Loucy (cell line): ENCODE measurements around the gene CLDN5.

Source experiments
- H2AFZ ChIP-seq: fragments of 200-600 bp; sonication (generic); 2 replicates; pipeline ENCODE4 v1.6.0; 2016; ENCODE audit warnings: antibody characterized with exemption, mild to moderate bottlenecking, low read length, moderate library complexity
- H3F3A ChIP-seq: fragments of 200-600 bp; 2 replicates; pipeline ENCODE4 v1.6.0; 2016; ENCODE audit warnings: antibody characterized with exemption, low read depth, mild to moderate bottlenecking
- H3K27me3 ChIP-seq: fragments of 200-600 bp; sonication (generic); 2 replicates; pipeline ENCODE4 v1.6.1; 2014; ENCODE audit warnings: low read length, mild to moderate bottlenecking; ENCODE audit not compliant: insufficient read depth, poor library complexity, severe bottlenecking
- H3K36me3 ChIP-seq: fragments of 200-600 bp; sonication (generic); 2 replicates; pipeline ENCODE4 v1.6.1; 2016; ENCODE audit warnings: low read length; ENCODE audit not compliant: insufficient read depth
- H3K4me1 ChIP-seq: fragments of 200-600 bp; sonication (generic); 2 replicates; pipeline ENCODE4 v1.5.1; 2014; ENCODE audit warnings: low read length, mild to moderate bottlenecking; ENCODE audit not compliant: insufficient read depth, poor library complexity, severe bottlenecking
- H3K4me2 ChIP-seq: fragments of 200-600 bp; sonication (generic); 2 replicates; pipeline ENCODE4 v1.6.0; 2014; ENCODE audit warnings: antibody characterized with exemption, low read length, low read depth, mild to moderate bottlenecking; ENCODE audit not compliant: poor library complexity, severe bottlenecking
- H3K4me3 ChIP-seq: fragments of 200-600 bp; sonication (generic); 2 replicates; pipeline ENCODE4 v1.5.1; 2014; ENCODE audit warnings: low read length, mild to moderate bottlenecking, mixed read lengths; ENCODE audit not compliant: poor library complexity, severe bottlenecking
- H3K79me2 ChIP-seq: fragments of 200-600 bp; sonication (generic); 2 replicates; pipeline ENCODE4 v1.6.1; 2014; ENCODE audit warnings: low read length; ENCODE audit not compliant: insufficient read depth
- H3K9ac ChIP-seq: fragments of 200-600 bp; sonication (generic); 2 replicates; pipeline ENCODE4 v1.6.0; 2014; ENCODE audit warnings: mild to moderate bottlenecking, low read depth, low read length, moderate library complexity; ENCODE audit not compliant: poor library complexity, severe bottlenecking
- H3K9me2 ChIP-seq: fragments of 200-600 bp; sonication (generic); replicated peaks from 2 replicates; pipeline ENCODE4 v1.6.1; 2016; ENCODE audit warnings: low read depth, low read length, mixed read lengths
- H3K9me3 ChIP-seq: fragments of 200-600 bp; sonication (generic); 2 replicates; pipeline ENCODE4 v1.6.1; 2014; ENCODE audit warnings: mild to moderate bottlenecking, antibody characterized with exemption, low read length, low read depth; ENCODE audit not compliant: insufficient read depth
- H4K20me1 ChIP-seq: fragments of 200-600 bp; sonication (generic); 2 replicates; pipeline ENCODE4 v1.6.0; 2014; ENCODE audit warnings: antibody characterized with exemption, low read length, mild to moderate bottlenecking; ENCODE audit not compliant: insufficient read depth, poor library complexity, severe bottlenecking
- CTCF ChIP-seq: fragments of 200-600 bp; sonication (generic); conservative IDR thresholded peaks from 2 replicates; pipeline ENCODE4 v1.5.1; 2014; ENCODE audit warnings: mild to moderate bottlenecking, antibody characterized with exemption, low read length
- EZH2phosphoT487 ChIP-seq: fragments of 200-600 bp; IDR thresholded peaks from 2 replicates; pipeline ENCODE4 v1.6.1; 2018; ENCODE audit warnings: antibody characterized with exemption, mild to moderate bottlenecking, moderate library complexity, borderline replicate concordance

Gene CLDN5

GRCh38 chr22:19518635-19519034 lies 5.6 kb downstream of the CLDN5 start:
- no peak overlapping the region for H3K9ac ChIP-seq
- peaks cover 20% of the 10 kb centered on the region; the same call in 1 of the 2 replicates for H3K36me3 ChIP-seq
- peaks cover 37% of the 10 kb centered on the region for H4K20me1 ChIP-seq

GRCh38 chr22:19517919-19518611 lies 6.1 kb downstream of the CLDN5 start:
- H3K9me3 ChIP-seq = no peaks in the 10 kb centered on the region
- no peak overlapping the region for H2AFZ ChIP-seq
- peaks cover 20% of the 10 kb centered on the region; the same call in 1 of the 2 replicates for H3K36me3 ChIP-seq
- TF ChIP-seq CTCF (no peak), EZH2phosphoT487 (no peak)
- no peak overlapping the region for H3K9ac ChIP-seq
- H4K20me1 ChIP-seq = peaks cover 31% of the 10 kb centered on the region
- H3K4me1 ChIP-seq = peaks cover 31% of the 10 kb centered on the region
- H3K27me3 ChIP-seq = peaks cover 7% of the 10 kb centered on the region
- H3K4me3 ChIP-seq = no peak overlapping the region
- H3F3A ChIP-seq = 0 out of 2 replicates have a peak, but pooled peaks cover 8% of the 10 kb centered on the region
- no peak overlapping the region for H3K4me2 ChIP-seq
- H3K79me2 ChIP-seq = peaks cover 38% of the 10 kb centered on the region
- no peaks in the 10 kb centered on the region for H3K9me2 ChIP-seq

More at GRCh38 chr22:19518635-19519034, 5.6 kb downstream of the CLDN5 start:
- Histone ChIP-seq H3K4me3 (no peak overlapping the region), H3F3A (0 out of 2 replicates have a peak, but pooled peaks cover 8% of the 10 kb centered on the region), H3K4me1 (peaks cover 28% of the 10 kb centered on the region), H3K27me3 (peaks cover 13% of the 10 kb centered on the region), H3K9me3 (no peaks in the 10 kb centered on the region), H2AFZ (no peak overlapping the region), H3K9me2 (no peaks in the 10 kb centered on the region), H3K79me2 (peaks cover 43% of the 10 kb centered on the region), H3K4me2 (no peak overlapping the region)
- no peak for TF ChIP-seq CTCF
- TF ChIP-seq EZH2phosphoT487 = no peak

GRCh38 chr22:19517171-19517500 lies 7.1 kb downstream of the CLDN5 start:
- Histone ChIP-seq H3F3A (0 out of 2 replicates have a peak, but pooled peaks cover 8% of the 10 kb centered on the region), H3K27me3 (no peaks in the 10 kb centered on the region), H3K4me3 (no peak overlapping the region), H3K9ac (no peak overlapping the region), H2AFZ (no peak overlapping the region), H3K4me1 (peaks cover 40% of the 10 kb centered on the region), H3K9me2 (no peaks in the 10 kb centered on the region), H4K20me1 (peaks cover 22% of the 10 kb centered on the region), H3K79me2 (peaks cover 28% of the 10 kb centered on the region), H3K9me3 (no peaks in the 10 kb centered on the region), H3K36me3 (peaks cover 20% of the 10 kb centered on the region; the same call in 1 of the 2 replicates), H3K4me2 (no peak overlapping the region)
- no peak for TF ChIP-seq CTCF
- no peak for TF ChIP-seq EZH2phosphoT487
